ENCODE data around the gene NENF.

The NENF gene

DNA sequence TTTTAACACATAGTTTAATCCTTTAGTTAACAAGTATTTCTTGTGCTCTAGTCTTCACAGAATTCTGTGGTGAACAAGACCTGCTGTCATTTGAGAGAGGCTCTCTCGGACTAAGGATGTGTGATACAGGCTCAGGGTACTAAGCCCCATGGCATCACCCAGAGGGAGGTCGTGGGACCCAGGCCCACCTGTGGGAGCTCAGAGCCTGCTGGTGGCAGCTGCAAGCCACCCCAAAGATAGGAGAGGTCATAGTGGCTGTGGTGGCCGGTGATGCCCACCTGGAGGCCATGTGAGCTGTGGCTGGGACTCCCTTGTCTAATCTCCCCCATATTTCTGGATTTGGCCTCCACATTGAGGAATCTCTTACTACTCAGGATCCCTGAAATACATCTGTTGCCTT, 22.0 kb downstream of the NENF start:
- H3K27ac ChIP-seq, result no peak overlapping the region
- TF ChIP-seq, protein P1, sequence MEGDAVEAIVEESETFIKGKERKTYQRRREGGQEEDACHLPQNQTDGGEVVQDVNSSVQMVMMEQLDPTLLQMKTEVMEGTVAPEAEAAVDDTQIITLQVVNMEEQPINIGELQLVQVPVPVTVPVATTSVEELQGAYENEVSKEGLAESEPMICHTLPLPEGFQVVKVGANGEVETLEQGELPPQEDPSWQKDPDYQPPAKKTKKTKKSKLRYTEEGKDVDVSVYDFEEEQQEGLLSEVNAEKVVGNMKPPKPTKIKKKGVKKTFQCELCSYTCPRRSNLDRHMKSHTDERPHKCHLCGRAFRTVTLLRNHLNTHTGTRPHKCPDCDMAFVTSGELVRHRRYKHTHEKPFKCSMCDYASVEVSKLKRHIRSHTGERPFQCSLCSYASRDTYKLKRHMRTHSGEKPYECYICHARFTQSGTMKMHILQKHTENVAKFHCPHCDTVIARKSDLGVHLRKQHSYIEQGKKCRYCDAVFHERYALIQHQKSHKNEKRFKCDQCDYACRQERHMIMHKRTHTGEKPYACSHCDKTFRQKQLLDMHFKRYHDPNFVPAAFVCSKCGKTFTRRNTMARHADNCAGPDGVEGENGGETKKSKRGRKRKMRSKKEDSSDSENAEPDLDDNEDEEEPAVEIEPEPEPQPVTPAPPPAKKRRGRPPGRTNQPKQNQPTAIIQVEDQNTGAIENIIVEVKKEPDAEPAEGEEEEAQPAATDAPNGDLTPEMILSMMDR (IDR thresholded peaks at IDR 0.05), result no peak
- no peak for DNase-seq (ENCODE audit: low spot score)
- no peak overlapping the region for H3K4me3 ChIP-seq

- Histone ChIP-seq H3K4me3 (no peak overlapping the region), H3K27ac (peak overlapping the region in 1 of 2 donors; percentile 74)
- TF ChIP-seq, protein P1 (IDR thresholded peaks at IDR 0.05), result no peak
- no peak for DNase-seq (ENCODE audit: low spot score)
These were observed 22.7 kb downstream of the NENF start for GRCh38 chr1:212455401-212455800.

- peak overlapping the region; percentile 74 to 85 for H3K27ac ChIP-seq
- DNase-seq (ENCODE audit: low spot score), result peak; percentile 95
- H3K4me3 ChIP-seq, result peak overlapping the region; percentile 39
- TF ChIP-seq, protein P1 (IDR thresholded peaks at IDR 0.05), result peak; percentile 99
These were observed 23.2 kb downstream of the NENF start for GRCh38 chr1:212455803-212456528.

DNA sequence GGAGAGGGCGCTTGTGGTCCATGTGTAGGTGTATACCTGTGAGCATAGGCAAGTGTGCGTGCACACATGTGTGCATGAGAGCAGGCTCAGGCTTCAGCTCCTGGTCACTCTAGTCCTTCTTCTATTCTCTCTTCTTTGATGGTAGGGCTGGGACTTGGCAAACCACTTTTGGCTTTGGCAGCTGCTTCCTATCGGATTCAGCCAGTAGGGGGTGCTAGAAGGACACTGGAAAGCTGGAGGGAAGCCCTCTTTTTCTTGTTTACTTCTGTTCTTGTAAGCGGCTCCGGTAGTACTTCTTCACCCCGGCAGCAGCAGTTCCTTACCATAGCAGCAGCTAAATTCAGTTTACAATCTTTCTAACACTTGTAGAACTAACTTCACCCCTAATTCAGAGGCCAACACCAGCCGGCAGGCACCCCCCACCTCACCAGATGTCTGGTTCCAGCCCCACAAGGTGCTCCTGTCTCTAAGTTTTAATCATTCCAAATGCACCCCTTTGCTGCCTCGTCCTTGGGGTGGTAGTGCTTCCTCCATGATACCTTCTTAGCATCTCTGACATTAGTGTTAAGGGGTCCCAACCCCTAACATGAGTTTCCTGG, 25.1 kb downstream of the NENF start:
- TF ChIP-seq, protein P1 (IDR thresholded peaks at IDR 0.05), result peak; percentile 15
- no peak overlapping the region for H3K4me3 ChIP-seq
- H3K27ac ChIP-seq, result no peak overlapping the region
- DNase-seq (ENCODE audit: low spot score), result no peak

DNA sequence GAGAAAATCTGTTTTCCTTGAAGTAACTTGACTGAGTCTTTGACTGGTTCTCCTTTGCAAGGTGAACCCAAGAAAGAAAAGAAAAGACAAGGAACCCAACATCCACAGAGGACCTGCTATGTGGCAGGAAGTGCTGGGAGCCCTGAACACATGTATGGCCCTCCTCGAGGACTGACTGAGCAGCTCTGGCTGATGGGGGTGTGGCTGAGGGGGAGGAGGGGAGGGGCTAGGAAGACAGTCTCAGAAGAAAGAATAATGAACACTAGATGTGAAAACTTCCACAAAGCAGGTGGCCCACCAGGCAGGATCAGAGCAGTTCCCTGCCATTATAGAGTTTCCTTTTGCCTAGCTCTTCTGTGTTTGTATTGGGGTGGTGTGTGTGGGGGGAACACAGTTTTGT, 26.1 kb downstream of the NENF start:
- TF ChIP-seq, protein P1 (IDR thresholded peaks at IDR 0.05), result no peak
- DNase-seq (ENCODE audit: low spot score), result no peak
- H3K4me3 ChIP-seq, result no peak overlapping the region
- no peak overlapping the region for H3K27ac ChIP-seq

GRCh38 chr1:212459656-212460055, 26.9 kb downstream of the NENF start:
- TF ChIP-seq, protein P1 (IDR thresholded peaks at IDR 0.05), result no peak
- DNase-seq (ENCODE audit: low spot score), result no peak
- H3K27ac ChIP-seq, result no peak overlapping the region
- H3K4me3 ChIP-seq, result no peak overlapping the region

GRCh38 chr1:212460376-212460775, 27.7 kb downstream of the NENF start:
- TF ChIP-seq, protein P1 (IDR thresholded peaks at IDR 0.05), result no peak
- Histone ChIP-seq H3K4me3 (no peak overlapping the region), H3K27ac (no peak overlapping the region)
- no peak for DNase-seq (ENCODE audit: low spot score)

All from coronary artery (tissue), 2 donors.